ENCODE data around the gene CDH7.

Gene CDH7

DNA sequence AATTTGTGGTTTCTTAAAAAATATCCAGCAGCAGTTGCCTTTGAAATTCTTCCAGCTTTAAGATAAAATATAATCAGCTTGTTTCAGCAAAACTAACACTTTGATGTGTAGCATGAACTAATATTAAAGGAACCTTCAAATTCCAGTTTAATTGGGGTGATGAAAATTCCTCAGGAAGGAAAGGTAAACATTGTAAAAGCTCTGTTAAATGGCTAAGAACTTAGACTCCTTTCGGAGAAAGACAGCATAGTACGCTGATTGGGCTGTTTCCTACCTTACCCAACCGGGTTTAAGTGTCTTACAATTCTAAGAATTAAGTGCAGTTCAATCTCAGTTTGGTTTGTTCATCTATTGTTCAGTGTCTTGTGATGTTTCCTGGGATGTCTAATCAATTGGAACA, 108.3 kb downstream of the CDH7 start:
- Histone ChIP-seq H3K27me3 (ENCODE audit: control insufficient read depth, insufficient read depth, low read length) (no peaks in the 10 kb centered on the region), H3K4me1 (ENCODE audit: control insufficient read depth, insufficient read depth, low read length) (no peaks in the 10 kb centered on the region), H3K9ac (ENCODE audit: low read length) (no peak overlapping the region), H3K27ac (ENCODE audit: low read depth, low read length) (no peak overlapping the region), H3K4me3 (ENCODE audit: low read length) (no peak overlapping the region), H3K36me3 (ENCODE audit: control insufficient read depth, insufficient read depth, low read length) (no peaks in the 10 kb centered on the region)

GRCh38 chr18:65869527-65869926, 118.7 kb downstream of the CDH7 start:
- Histone ChIP-seq H3K9ac (ENCODE audit: low read length) (no peak overlapping the region), H3K36me3 (ENCODE audit: control insufficient read depth, insufficient read depth, low read length) (no peaks in the 10 kb centered on the region), H3K27ac (ENCODE audit: low read depth, low read length) (no peak overlapping the region), H3K27me3 (ENCODE audit: control insufficient read depth, insufficient read depth, low read length) (no peaks in the 10 kb centered on the region), H3K4me3 (ENCODE audit: low read length) (no peak overlapping the region), H3K4me1 (ENCODE audit: control insufficient read depth, insufficient read depth, low read length) (no peaks in the 10 kb centered on the region)

GRCh38 chr18:65876310-65876709, 125.5 kb downstream of the CDH7 start:
- no peak overlapping the region for H3K27ac ChIP-seq (ENCODE audit: low read depth, low read length)
- H3K36me3 ChIP-seq (ENCODE audit: control insufficient read depth, insufficient read depth, low read length), result no peaks in the 10 kb centered on the region
- H3K27me3 ChIP-seq (ENCODE audit: control insufficient read depth, insufficient read depth, low read length), result no peaks in the 10 kb centered on the region
- H3K9ac ChIP-seq (ENCODE audit: low read length), result no peak overlapping the region
- no peak overlapping the region for H3K4me3 ChIP-seq (ENCODE audit: low read length)
- H3K4me1 ChIP-seq (ENCODE audit: control insufficient read depth, insufficient read depth, low read length), result no peaks in the 10 kb centered on the region

GRCh38 chr18:65897292-65897691, 146.5 kb downstream of the CDH7 start:
- H3K36me3 ChIP-seq (ENCODE audit: control insufficient read depth, insufficient read depth, low read length), result no peaks in the 10 kb centered on the region
- no peak overlapping the region for H3K27ac ChIP-seq (ENCODE audit: low read depth, low read length)
- H3K9ac ChIP-seq (ENCODE audit: low read length), result no peak overlapping the region
- H3K4me1 ChIP-seq (ENCODE audit: control insufficient read depth, insufficient read depth, low read length), result no peaks in the 10 kb centered on the region
- no peaks in the 10 kb centered on the region for H3K27me3 ChIP-seq (ENCODE audit: control insufficient read depth, insufficient read depth, low read length)
- no peak overlapping the region for H3K4me3 ChIP-seq (ENCODE audit: low read length)

- H3K27me3 ChIP-seq (ENCODE audit: control insufficient read depth, insufficient read depth, low read length), result no peaks in the 10 kb centered on the region
- H3K9ac ChIP-seq (ENCODE audit: low read length), result no peak overlapping the region
- no peaks in the 10 kb centered on the region for H3K36me3 ChIP-seq (ENCODE audit: control insufficient read depth, insufficient read depth, low read length)
- no peak overlapping the region for H3K27ac ChIP-seq (ENCODE audit: low read depth, low read length)
- H3K4me3 ChIP-seq (ENCODE audit: low read length), result no peak overlapping the region
- H3K4me1 ChIP-seq (ENCODE audit: control insufficient read depth, insufficient read depth, low read length), result no peaks in the 10 kb centered on the region
Measured at GRCh38 chr18:65901522-65901921, 150.7 kb downstream of the CDH7 start.

- Histone ChIP-seq H3K36me3 (ENCODE audit: control insufficient read depth, insufficient read depth, low read length) (no peaks in the 10 kb centered on the region), H3K27ac (ENCODE audit: low read depth, low read length) (no peak overlapping the region), H3K9ac (ENCODE audit: low read length) (no peak overlapping the region), H3K27me3 (ENCODE audit: control insufficient read depth, insufficient read depth, low read length) (no peaks in the 10 kb centered on the region), H3K4me1 (ENCODE audit: control insufficient read depth, insufficient read depth, low read length) (no peaks in the 10 kb centered on the region), H3K4me3 (ENCODE audit: low read length) (no peak overlapping the region)
Measured at GRCh38 chr18:65906621-65907034, 155.8 kb downstream of the CDH7 start.

DNA sequence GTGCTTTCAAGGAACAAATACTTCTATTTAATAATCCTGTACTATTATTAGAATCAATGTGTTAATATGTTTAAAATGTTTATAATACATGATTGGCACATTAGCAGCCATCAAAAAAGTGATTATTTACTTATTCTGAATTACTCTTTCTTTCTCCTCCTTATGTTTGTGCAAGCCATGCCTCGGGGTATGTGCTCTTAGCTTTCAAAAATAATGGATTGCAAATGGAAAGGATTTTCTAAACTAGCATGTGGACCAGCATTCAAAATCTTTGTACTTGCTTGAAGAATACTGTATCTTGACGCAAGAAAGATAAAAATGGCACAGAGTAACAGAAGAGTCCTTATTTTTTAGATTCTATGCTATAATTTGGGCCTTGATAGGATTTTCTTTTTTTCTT, 156.5 kb downstream of the CDH7 start:
- Histone ChIP-seq H3K4me3 (ENCODE audit: low read length) (no peak overlapping the region), H3K36me3 (ENCODE audit: control insufficient read depth, insufficient read depth, low read length) (no peaks in the 10 kb centered on the region), H3K4me1 (ENCODE audit: control insufficient read depth, insufficient read depth, low read length) (no peaks in the 10 kb centered on the region), H3K27me3 (ENCODE audit: control insufficient read depth, insufficient read depth, low read length) (no peaks in the 10 kb centered on the region), H3K9ac (ENCODE audit: low read length) (no peak overlapping the region), H3K27ac (ENCODE audit: low read depth, low read length) (no peak overlapping the region)

DNA sequence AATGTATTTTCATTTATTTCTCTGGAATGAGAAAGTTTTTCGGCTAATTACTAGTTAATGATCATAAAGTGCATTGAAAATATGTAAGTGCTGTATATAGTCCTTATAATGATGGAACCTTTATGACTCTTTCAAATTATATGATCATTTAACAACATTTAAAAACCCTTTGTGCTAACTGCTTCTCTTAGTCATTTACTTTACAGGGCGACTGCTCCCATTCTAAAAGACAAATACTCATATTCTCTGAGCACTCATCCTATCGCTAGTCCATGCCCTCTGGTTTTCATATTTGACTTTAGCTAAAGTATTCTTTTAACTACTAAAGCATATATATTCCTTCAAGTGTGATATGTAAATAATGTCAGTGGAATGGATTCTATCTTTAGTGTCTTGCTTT, 168.2 kb downstream of the CDH7 start:
- no peaks in the 10 kb centered on the region for H3K27me3 ChIP-seq (ENCODE audit: control insufficient read depth, insufficient read depth, low read length)
- H3K9ac ChIP-seq (ENCODE audit: low read length), result no peak overlapping the region
- H3K27ac ChIP-seq (ENCODE audit: low read depth, low read length), result no peak overlapping the region
- no peak overlapping the region for H3K4me3 ChIP-seq (ENCODE audit: low read length)
- no peaks in the 10 kb centered on the region for H3K4me1 ChIP-seq (ENCODE audit: control insufficient read depth, insufficient read depth, low read length)
- no peaks in the 10 kb centered on the region for H3K36me3 ChIP-seq (ENCODE audit: control insufficient read depth, insufficient read depth, low read length)

DNA sequence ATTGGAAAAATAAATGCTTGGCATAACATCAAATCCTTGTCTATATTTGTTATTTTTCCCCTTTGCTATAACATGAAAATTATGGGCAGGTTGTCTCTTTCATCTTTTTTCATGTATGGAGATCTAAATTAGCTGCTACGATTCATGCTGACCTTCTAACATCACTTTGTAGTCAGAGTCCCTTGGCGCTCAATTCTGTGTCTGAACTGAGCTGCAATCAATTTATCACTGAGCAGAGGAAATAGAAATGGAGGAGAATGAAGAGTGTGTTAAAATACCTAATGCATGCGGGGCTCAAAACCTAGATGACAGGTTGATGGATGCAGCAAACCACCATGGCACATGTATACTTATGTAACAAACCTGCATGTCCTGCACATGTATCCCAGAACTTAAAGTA, 168.9 kb downstream of the CDH7 start:
- H3K4me1 ChIP-seq (ENCODE audit: control insufficient read depth, insufficient read depth, low read length), result no peaks in the 10 kb centered on the region
- no peaks in the 10 kb centered on the region for H3K36me3 ChIP-seq (ENCODE audit: control insufficient read depth, insufficient read depth, low read length)
- no peak overlapping the region for H3K27ac ChIP-seq (ENCODE audit: low read depth, low read length)
- no peak overlapping the region for H3K9ac ChIP-seq (ENCODE audit: low read length)
- no peak overlapping the region for H3K4me3 ChIP-seq (ENCODE audit: low read length)
- H3K27me3 ChIP-seq (ENCODE audit: control insufficient read depth, insufficient read depth, low read length), result no peaks in the 10 kb centered on the region

GRCh38 chr18:65922103-65922502, 171.3 kb downstream of the CDH7 start:
- H3K4me1 ChIP-seq (ENCODE audit: control insufficient read depth, insufficient read depth, low read length), result no peaks in the 10 kb centered on the region
- H3K27me3 ChIP-seq (ENCODE audit: control insufficient read depth, insufficient read depth, low read length), result no peaks in the 10 kb centered on the region
- H3K9ac ChIP-seq (ENCODE audit: low read length), result no peak overlapping the region
- no peaks in the 10 kb centered on the region for H3K36me3 ChIP-seq (ENCODE audit: control insufficient read depth, insufficient read depth, low read length)
- H3K4me3 ChIP-seq (ENCODE audit: low read length), result no peak overlapping the region
- no peak overlapping the region for H3K27ac ChIP-seq (ENCODE audit: low read depth, low read length)

DNA sequence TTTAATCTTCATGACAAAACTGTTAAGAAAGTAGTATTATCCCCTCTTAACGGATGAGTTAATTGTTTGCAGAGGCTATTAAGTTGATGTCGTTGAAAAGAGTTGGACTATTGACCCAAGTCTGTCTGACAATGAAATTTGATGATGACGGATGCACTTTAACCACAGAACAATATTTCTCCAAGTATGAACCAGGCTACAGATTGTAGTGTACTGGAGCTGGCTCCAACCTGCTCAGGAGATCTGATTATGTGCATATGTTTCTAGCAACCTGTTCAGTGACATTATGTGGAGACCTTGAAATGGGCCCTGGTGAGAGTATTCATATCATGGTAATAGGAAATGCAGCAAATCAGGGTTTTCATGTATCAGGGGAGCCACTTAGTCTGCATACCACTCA, 174.1 kb downstream of the CDH7 start:
- no peaks in the 10 kb centered on the region for H3K27me3 ChIP-seq (ENCODE audit: control insufficient read depth, insufficient read depth, low read length)
- H3K36me3 ChIP-seq (ENCODE audit: control insufficient read depth, insufficient read depth, low read length), result no peaks in the 10 kb centered on the region
- no peak overlapping the region for H3K9ac ChIP-seq (ENCODE audit: low read length)
- no peak overlapping the region for H3K4me3 ChIP-seq (ENCODE audit: low read length)
- no peak overlapping the region for H3K27ac ChIP-seq (ENCODE audit: low read depth, low read length)
- H3K4me1 ChIP-seq (ENCODE audit: control insufficient read depth, insufficient read depth, low read length), result no peaks in the 10 kb centered on the region

DNA sequence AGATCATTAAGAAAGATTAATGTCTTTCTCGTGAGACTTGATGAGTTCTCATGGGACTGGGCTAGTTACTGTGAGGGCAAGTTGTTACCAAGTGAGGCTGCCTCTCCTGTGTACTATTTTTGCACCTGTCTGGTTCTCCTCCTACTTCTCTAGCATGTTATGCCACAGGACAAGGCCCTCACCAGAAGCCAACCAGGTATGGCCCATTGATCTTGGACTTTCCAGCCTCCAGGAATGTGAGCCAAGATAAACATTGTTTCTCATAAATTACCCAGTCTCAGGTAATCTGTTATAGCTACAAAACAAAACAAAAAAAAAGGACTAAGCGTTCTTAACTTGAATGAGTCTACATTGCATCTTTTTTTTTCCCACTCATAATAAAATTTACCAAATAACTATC, 184.1 kb downstream of the CDH7 start:
- no peak overlapping the region for H3K9ac ChIP-seq (ENCODE audit: low read length)
- H3K4me3 ChIP-seq (ENCODE audit: low read length), result no peak overlapping the region
- H3K27ac ChIP-seq (ENCODE audit: low read depth, low read length), result no peak overlapping the region
- no peaks in the 10 kb centered on the region for H3K36me3 ChIP-seq (ENCODE audit: control insufficient read depth, insufficient read depth, low read length)
- no peaks in the 10 kb centered on the region for H3K27me3 ChIP-seq (ENCODE audit: control insufficient read depth, insufficient read depth, low read length)
- no peaks in the 10 kb centered on the region for H3K4me1 ChIP-seq (ENCODE audit: control insufficient read depth, insufficient read depth, low read length)

- Histone ChIP-seq H3K27ac (ENCODE audit: low read depth, low read length) (no peak overlapping the region), H3K4me1 (ENCODE audit: control insufficient read depth, insufficient read depth, low read length) (no peaks in the 10 kb centered on the region), H3K4me3 (ENCODE audit: low read length) (no peak overlapping the region), H3K27me3 (ENCODE audit: control insufficient read depth, insufficient read depth, low read length) (no peaks in the 10 kb centered on the region), H3K36me3 (ENCODE audit: control insufficient read depth, insufficient read depth, low read length) (no peaks in the 10 kb centered on the region), H3K9ac (ENCODE audit: low read length) (no peak overlapping the region)
Measured at GRCh38 chr18:65936678-65937077, 185.9 kb downstream of the CDH7 start.

- Histone ChIP-seq H3K27ac (ENCODE audit: low read depth, low read length) (no peak overlapping the region), H3K4me1 (ENCODE audit: control insufficient read depth, insufficient read depth, low read length) (no peaks in the 10 kb centered on the region)
Measured at GRCh38 chr18:65937180-65937579, 186.4 kb downstream of the CDH7 start.

More at GRCh38 chr18:65937180-65937579, 186.4 kb downstream of the CDH7 start:
- H3K4me3 ChIP-seq (ENCODE audit: low read length), result no peak overlapping the region
- no peaks in the 10 kb centered on the region for H3K36me3 ChIP-seq (ENCODE audit: control insufficient read depth, insufficient read depth, low read length)
- H3K9ac ChIP-seq (ENCODE audit: low read length), result no peak overlapping the region
- no peaks in the 10 kb centered on the region for H3K27me3 ChIP-seq (ENCODE audit: control insufficient read depth, insufficient read depth, low read length)

All from rectal smooth muscle tissue (tissue), 1 donor.